Stimulated activated CD8-positive, alpha-beta memory T cell treated with anti-CD3 and anti-CD28 coated beads, Interleukin-2, amount 100 ng/mL, for 48 hours (primary cell): ENCODE measurements around the gene MAP1LC3A.

Experiments used
- DNase-seq, 2 donors: peaks; one replicate each; pipeline ENCODE4 v3.0.0-alpha.2; 2020; ENCODE audit warnings: low read depth in 2 of 2

The MAP1LC3A gene

GRCh38 chr20:34575756-34576155 is 17.2 kb downstream of the MAP1LC3A start:
- DNase-seq = no peak

- DNase-seq = no peak
Observed at GRCh38 chr20:34577061-34577460, 18.5 kb downstream of the MAP1LC3A start.

GRCh38 chr20:34578025-34578424 is 19.5 kb downstream of the MAP1LC3A start:
- no peak for DNase-seq

GRCh38 chr20:34578521-34578920 is 20.0 kb downstream of the MAP1LC3A start:
- no peak for DNase-seq

- no peak for DNase-seq
Observed at GRCh38 chr20:34579191-34579978, 20.9 kb downstream of the MAP1LC3A start.

- no peak for DNase-seq
Observed at GRCh38 chr20:34579979-34580940, 21.7 kb downstream of the MAP1LC3A start.

GRCh38 chr20:34581341-34582184 is 23.0 kb downstream of the MAP1LC3A start:
- DNase-seq = no peak

- no peak for DNase-seq
Observed at GRCh38 chr20:34582221-34582620, 23.7 kb downstream of the MAP1LC3A start.

- DNase-seq = no peak
Observed at GRCh38 chr20:34582911-34583310, 24.4 kb downstream of the MAP1LC3A start.

- no peak for DNase-seq
Observed at GRCh38 chr20:34583544-34583943, 25.0 kb downstream of the MAP1LC3A start.

GRCh38 chr20:34585019-34585418 is 26.5 kb downstream of the MAP1LC3A start:
- DNase-seq = no peak

GRCh38 chr20:34586488-34587163 is 28.1 kb downstream of the MAP1LC3A start:
- DNase-seq = no peak

- no peak for DNase-seq
Observed at GRCh38 chr20:34595377-34596184, 37.1 kb downstream of the MAP1LC3A start.

- DNase-seq = no peak
Observed at GRCh38 chr20:34600892-34601653, 42.6 kb downstream of the MAP1LC3A start.

- DNase-seq = no peak
Observed at GRCh38 chr20:34604980-34605788, 46.7 kb downstream of the MAP1LC3A start.

- no peak for DNase-seq
Observed at GRCh38 chr20:34607066-34607465, 48.5 kb downstream of the MAP1LC3A start.
